OCI-LY7 (cell line): ENCODE results near the gene RD3L. TPM values are rescaled to one million over a fixed set of nuclear protein-coding genes. Genes with fewer than 3 reads are reported as not detected.

Source experiments
- BruUV-seq: library from RNA; stranded (reverse); fragments of 400-500 nt; replicated peaks from 2 replicates; lab custom pipeline; 2021; lab: Mats Ljungman, UMichigan
- CTCF ChIA-PET: fragments of 300-600 bp; sonication (Branson Sonifier 250); formaldehyde crosslinking; loops from one replicate; lab custom pipeline; 2022; ENCODE audit warnings: antibody characterized with exemption; ENCODE audit not compliant: unreplicated experiment; lab: Charles Lee
- POLR2A ChIA-PET: fragments of 300-600 bp; sonication (Branson Sonifier 250); formaldehyde crosslinking; loops from one replicate; lab custom pipeline; 2022; ENCODE audit warnings: antibody characterized with exemption; lab: Charles Lee
- DNase-seq: peaks from one replicate; pipeline ENCODE4 v3.0.0-alpha.2; 2015; ENCODE audit warnings: low spot score
- H2AFZ ChIP-seq: fragments of 200-600 bp; sonication (generic), shearing (Covaris generic); 2 replicates; pipeline ENCODE4 v1.6.1; 2014; ENCODE audit warnings: mild to moderate bottlenecking, antibody characterized with exemption, low read length, moderate library complexity
- H3K27ac ChIP-seq: fragments of 200-600 bp; sonication (generic); 2 replicates; pipeline ENCODE4 v1.5.1; 2014; ENCODE audit warnings: mixed run types, low read depth, mild to moderate bottlenecking, moderate library complexity, low read length, inconsistent platforms; ENCODE audit not compliant: poor library complexity, severe bottlenecking
- H3K36me3 ChIP-seq: fragments of 200-600 bp; sonication (generic); 2 replicates; pipeline ENCODE4 v1.6.1; 2014; ENCODE audit warnings: mild to moderate bottlenecking, antibody characterized with exemption, low read length, moderate library complexity, mixed read lengths; ENCODE audit not compliant: insufficient read depth
- H3K4me1 ChIP-seq: fragments of 200-600 bp; sonication (generic); 2 replicates; pipeline ENCODE4 v1.5.1; 2014; ENCODE audit warnings: mild to moderate bottlenecking, low read length; ENCODE audit not compliant: insufficient read depth, poor library complexity, severe bottlenecking
- H3K4me2 ChIP-seq: fragments of 200-600 bp; sonication (generic); 2 replicates; pipeline ENCODE4 v1.6.1; 2014; ENCODE audit warnings: mild to moderate bottlenecking, low read length
- H3K4me3 ChIP-seq: fragments of 200-600 bp; sonication (generic); 2 replicates; pipeline ENCODE4 v1.5.1; 2014; ENCODE audit warnings: mild to moderate bottlenecking, low read depth, low read length; ENCODE audit not compliant: poor library complexity, severe bottlenecking
- H3K79me2 ChIP-seq: fragments of 200-600 bp; sonication (generic); 2 replicates; pipeline ENCODE4 v1.6.1; 2016; ENCODE audit warnings: low read depth, mild to moderate bottlenecking, low read length, moderate library complexity, mixed read lengths; ENCODE audit not compliant: insufficient read depth
- H3K9me2 ChIP-seq: fragments of 200-600 bp; sonication (generic); 2 replicates; pipeline ENCODE4 v1.6.1; 2016; ENCODE audit warnings: mild to moderate bottlenecking, low read length, mixed read lengths; ENCODE audit not compliant: insufficient read depth
- H3K9me3 ChIP-seq: fragments of 200-600 bp; sonication (generic); 2 replicates; pipeline ENCODE4 v1.6.1; 2014; ENCODE audit warnings: mild to moderate bottlenecking, mixed run types, low read length, mixed read lengths
- H4K20me1 ChIP-seq: fragments of 200-600 bp; sonication (generic); 2 replicates; pipeline ENCODE4 v1.6.1; 2014; ENCODE audit warnings: mild to moderate bottlenecking, antibody characterized with exemption, low read length, moderate library complexity, mixed read lengths; ENCODE audit not compliant: insufficient read depth
- EZH2phosphoT487 ChIP-seq: fragments of 200-600 bp; sonication (generic); IDR thresholded peaks from 2 replicates; pipeline ENCODE4 v1.6.1; 2018; ENCODE audit warnings: low read depth, borderline replicate concordance, mild to moderate bottlenecking, mixed run types, antibody characterized with exemption, low read length, moderate library complexity, mixed read lengths
- intact Hi-C: fragments of 100-400 bp; cut with micrococcal nuclease; formaldehyde crosslinking; loops from one replicate; pipeline ENCODE4 v1.10.0; 2022; ENCODE audit not compliant: unreplicated experiment
- total RNA-seq, 2 experiments: library from RNA; depleted of rRNA in 1 of 2; stranded (reverse); fragments of >200 nt in 1 of 2; shearing (Covaris generic) in 1 of 2; gene quantifications; 2 replicates each; pipeline ENCODE4 v1.2.3, GENCODE V29; 2014 to 2022
- TF ChIP-seq, protein P1 (sequence below): fragments of 200-600 bp; sonication (generic); conservative IDR thresholded peaks from 2 replicates; pipeline ENCODE4 v1.5.1; 2014; ENCODE audit warnings: mild to moderate bottlenecking, antibody characterized with exemption, low read length, moderate library complexity, mixed read lengths

The RD3L gene
- total RNA-seq, 2 experiments from 2014 or later: not detected

DNA sequence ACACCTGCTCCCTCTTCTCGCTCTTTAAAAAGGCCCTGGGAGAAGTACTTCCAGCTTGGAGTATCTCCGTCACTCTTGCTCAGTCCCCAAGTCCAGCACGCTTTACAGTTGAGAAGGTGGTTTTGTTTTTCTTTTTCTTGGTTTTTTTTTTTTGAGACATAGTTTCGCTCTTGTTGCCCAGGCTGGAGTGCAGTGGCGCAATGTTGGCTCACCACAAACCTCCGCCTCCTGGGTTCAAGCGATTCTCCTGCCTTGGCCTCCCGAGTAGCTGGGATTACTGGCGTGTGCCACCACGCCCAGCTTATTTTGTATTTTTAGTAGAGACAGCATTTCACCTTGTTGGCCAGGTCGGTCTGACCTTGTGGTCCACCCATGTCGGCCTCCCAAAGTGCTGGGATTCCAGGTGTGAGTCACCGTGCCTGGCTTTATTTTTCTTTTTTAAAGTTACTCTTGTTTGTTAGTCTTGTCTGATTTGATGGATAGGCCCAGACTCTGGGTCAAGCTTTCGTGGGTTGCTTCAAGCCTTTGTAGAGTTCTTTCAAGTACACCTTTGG, 12.2 kb downstream of the RD3L start:
- ChIA-PET CTCF (interaction anchor here (0.7 kb wide), 1 partner anchor 512 kb away, joined by 7 read pairs; no protein-coding TSS in a partner anchor), POLR2A (interaction anchor here (0.7 kb wide), 1 partner anchor 113 kb away, joined by 3 read pairs; no protein-coding TSS in a partner anchor)
- Histone ChIP-seq H3K9me3 (no peaks in the 10 kb centered on the region), H3K27ac (no peak overlapping the region), H3K4me2 (no peak overlapping the region), H3K36me3 (no peaks in the 10 kb centered on the region), H3K79me2 (no peaks in the 10 kb centered on the region), H4K20me1 (no peaks in the 10 kb centered on the region), H3K4me1 (peaks cover 7% of the 10 kb centered on the region), H3K4me3 (no peak overlapping the region), H3K9me2 (no peaks in the 10 kb centered on the region), H2AFZ (no peak overlapping the region)
- intact Hi-C loops: no loop called here
- TF ChIP-seq EZH2phosphoT487: no peak
- TF ChIP-seq, protein P1, sequence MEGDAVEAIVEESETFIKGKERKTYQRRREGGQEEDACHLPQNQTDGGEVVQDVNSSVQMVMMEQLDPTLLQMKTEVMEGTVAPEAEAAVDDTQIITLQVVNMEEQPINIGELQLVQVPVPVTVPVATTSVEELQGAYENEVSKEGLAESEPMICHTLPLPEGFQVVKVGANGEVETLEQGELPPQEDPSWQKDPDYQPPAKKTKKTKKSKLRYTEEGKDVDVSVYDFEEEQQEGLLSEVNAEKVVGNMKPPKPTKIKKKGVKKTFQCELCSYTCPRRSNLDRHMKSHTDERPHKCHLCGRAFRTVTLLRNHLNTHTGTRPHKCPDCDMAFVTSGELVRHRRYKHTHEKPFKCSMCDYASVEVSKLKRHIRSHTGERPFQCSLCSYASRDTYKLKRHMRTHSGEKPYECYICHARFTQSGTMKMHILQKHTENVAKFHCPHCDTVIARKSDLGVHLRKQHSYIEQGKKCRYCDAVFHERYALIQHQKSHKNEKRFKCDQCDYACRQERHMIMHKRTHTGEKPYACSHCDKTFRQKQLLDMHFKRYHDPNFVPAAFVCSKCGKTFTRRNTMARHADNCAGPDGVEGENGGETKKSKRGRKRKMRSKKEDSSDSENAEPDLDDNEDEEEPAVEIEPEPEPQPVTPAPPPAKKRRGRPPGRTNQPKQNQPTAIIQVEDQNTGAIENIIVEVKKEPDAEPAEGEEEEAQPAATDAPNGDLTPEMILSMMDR: no peak
- no TSS peak for BruUV-seq
- no peak for DNase-seq

DNA sequence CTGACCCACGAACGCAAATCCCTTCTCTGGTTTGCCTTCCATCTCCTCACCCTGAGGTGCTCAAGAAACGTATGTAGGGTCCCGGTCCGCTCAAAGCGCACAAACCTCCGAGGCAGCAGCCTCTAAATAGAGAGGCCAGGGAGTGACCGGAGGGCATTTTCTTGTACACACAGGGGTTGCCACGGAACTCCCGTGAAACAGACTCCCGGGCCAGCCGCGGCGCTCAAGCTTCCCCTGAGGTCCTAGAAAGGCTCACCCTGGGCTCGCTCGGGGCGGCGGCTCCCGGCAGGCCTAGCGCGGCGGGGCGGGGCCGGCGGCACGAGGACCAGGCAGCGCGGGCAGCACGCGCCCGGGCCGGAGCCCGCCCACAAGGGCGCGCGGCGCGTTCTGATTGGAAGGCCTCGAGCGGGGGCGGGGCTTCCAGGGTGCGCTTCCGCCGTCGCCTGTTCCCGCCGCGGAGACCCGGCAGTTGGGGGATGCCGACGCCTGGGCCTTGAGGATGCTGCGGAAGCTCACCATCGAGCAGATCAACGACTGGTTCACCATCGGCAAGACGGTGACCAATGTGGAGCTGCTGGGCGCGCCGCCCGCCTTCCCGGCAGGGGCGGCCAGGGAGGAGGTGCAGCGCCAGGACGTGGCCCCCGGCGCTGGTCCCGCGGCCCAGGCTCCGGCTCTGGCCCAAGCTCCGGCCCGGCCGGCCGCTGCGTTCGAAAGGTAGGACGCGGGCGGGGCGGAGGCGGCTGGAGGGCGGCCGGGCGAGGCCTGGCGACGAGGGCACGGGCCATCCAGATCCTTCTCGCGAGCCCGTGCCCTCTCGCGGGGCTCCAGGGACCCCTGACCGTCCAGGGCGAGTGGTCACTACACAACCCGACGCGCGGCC, 14.1 kb downstream of the RD3L start, which contains the start of gene TDRD9:
Gene TDRD9, plus strand, starts transcription at position 446 of the 880 bp plus-strand sequence. Its CDS starts 54 bp downstream, at position 500.
- DNase-seq: no peak
- Histone ChIP-seq H3K36me3 (no peaks in the 10 kb centered on the region), H3K27ac (no peak within 1 kb of the TSS), H3K4me3 (no peak within 1 kb of the TSS), H3K4me1 (peaks cover 9% of the 10 kb centered on the region), H3K9me2 (no peaks in the 10 kb centered on the region), H4K20me1 (no peaks in the 10 kb centered on the region), H2AFZ (no peak within 1 kb of the TSS), H3K4me2 (no peak within 1 kb of the TSS), H3K79me2 (no peaks in the 10 kb centered on the region), H3K9me3 (no peaks in the 10 kb centered on the region)
- ChIA-PET CTCF (no interaction called here), POLR2A (interaction anchor here (0.6 kb wide), 1 partner anchor 213 kb away, joined by 3 read pairs; the partner anchor contains the start of gene ZFYVE21)
- TF ChIP-seq EZH2phosphoT487: no peak
- intact Hi-C loops: no loop called here
- no TSS peak for BruUV-seq

DNA sequence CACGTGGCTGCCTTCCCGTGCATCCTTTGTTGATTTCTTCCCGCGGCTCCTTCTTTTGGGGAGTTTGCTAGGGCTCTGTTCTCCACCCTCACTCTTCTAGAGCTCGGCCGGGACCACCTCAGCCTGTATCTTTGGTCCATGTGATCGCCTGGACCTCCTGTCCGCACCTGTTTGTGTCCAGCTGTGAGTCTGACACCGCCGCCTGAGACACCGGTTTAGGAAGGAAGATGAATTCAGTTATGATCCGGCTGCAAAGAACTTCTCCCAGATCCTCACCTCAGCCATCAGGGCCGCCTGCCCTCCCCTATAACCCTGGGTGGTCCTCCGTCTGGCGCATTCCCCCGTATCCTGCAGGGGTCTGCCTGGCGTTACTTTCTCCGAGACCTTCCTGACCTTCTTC, 14.8 kb downstream of the RD3L start:
- CTCF ChIA-PET: no interaction called here
- intact Hi-C loops: no loop called here

More for the DNA sequence above, 14.8 kb downstream of the RD3L start:
- no peak for DNase-seq
- POLR2A ChIA-PET: no interaction called here
- BruUV-seq: no TSS peak
- Histone ChIP-seq H3K79me2 (no peaks in the 10 kb centered on the region), H3K4me2 (no peak overlapping the region), H3K4me1 (peaks cover 9% of the 10 kb centered on the region), H3K36me3 (no peaks in the 10 kb centered on the region), H3K27ac (no peak overlapping the region), H3K9me2 (no peaks in the 10 kb centered on the region), H3K9me3 (no peaks in the 10 kb centered on the region), H3K4me3 (no peak overlapping the region), H4K20me1 (no peaks in the 10 kb centered on the region), H2AFZ (no peak overlapping the region)
- TF ChIP-seq, protein P1: no peak
- no peak for TF ChIP-seq EZH2phosphoT487
